ENCODE data around the gene DCBLD1.

DNA sequence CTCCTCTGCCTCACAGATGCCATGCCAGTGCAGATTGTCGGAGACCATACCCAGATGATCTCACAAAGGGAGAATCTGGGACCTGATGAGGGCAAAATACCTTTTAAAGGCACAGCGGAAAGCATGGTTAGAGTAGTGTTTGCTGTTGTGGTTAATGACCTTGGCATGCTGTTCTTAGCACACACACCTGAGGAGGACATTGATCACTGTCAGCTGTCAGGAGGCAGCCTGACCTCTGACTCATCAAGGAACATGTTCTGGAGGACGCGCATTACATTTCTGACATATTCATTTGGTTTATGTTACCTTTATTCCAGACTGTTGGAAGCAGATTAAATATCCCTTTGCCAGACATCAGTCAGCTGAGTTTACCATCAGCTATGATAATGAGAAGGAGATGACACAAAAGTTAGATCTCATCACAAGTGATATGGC is 62.7 kb downstream of the DCBLD1 start:
- TF ChIP-seq, protein P1, sequence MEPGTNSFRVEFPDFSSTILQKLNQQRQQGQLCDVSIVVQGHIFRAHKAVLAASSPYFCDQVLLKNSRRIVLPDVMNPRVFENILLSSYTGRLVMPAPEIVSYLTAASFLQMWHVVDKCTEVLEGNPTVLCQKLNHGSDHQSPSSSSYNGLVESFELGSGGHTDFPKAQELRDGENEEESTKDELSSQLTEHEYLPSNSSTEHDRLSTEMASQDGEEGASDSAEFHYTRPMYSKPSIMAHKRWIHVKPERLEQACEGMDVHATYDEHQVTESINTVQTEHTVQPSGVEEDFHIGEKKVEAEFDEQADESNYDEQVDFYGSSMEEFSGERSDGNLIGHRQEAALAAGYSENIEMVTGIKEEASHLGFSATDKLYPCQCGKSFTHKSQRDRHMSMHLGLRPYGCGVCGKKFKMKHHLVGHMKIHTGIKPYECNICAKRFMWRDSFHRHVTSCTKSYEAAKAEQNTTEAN (CRISPR knock-in tag; IDR thresholded peaks at IDR 0.05): no peak
- TF ChIP-seq, protein P2, sequence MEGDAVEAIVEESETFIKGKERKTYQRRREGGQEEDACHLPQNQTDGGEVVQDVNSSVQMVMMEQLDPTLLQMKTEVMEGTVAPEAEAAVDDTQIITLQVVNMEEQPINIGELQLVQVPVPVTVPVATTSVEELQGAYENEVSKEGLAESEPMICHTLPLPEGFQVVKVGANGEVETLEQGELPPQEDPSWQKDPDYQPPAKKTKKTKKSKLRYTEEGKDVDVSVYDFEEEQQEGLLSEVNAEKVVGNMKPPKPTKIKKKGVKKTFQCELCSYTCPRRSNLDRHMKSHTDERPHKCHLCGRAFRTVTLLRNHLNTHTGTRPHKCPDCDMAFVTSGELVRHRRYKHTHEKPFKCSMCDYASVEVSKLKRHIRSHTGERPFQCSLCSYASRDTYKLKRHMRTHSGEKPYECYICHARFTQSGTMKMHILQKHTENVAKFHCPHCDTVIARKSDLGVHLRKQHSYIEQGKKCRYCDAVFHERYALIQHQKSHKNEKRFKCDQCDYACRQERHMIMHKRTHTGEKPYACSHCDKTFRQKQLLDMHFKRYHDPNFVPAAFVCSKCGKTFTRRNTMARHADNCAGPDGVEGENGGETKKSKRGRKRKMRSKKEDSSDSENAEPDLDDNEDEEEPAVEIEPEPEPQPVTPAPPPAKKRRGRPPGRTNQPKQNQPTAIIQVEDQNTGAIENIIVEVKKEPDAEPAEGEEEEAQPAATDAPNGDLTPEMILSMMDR (IDR thresholded peaks at IDR 0.05): no peak
- TF ChIP-seq, protein P3, sequence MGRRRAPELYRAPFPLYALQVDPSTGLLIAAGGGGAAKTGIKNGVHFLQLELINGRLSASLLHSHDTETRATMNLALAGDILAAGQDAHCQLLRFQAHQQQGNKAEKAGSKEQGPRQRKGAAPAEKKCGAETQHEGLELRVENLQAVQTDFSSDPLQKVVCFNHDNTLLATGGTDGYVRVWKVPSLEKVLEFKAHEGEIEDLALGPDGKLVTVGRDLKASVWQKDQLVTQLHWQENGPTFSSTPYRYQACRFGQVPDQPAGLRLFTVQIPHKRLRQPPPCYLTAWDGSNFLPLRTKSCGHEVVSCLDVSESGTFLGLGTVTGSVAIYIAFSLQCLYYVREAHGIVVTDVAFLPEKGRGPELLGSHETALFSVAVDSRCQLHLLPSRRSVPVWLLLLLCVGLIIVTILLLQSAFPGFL (CRISPR knock-in tag; IDR thresholded peaks at IDR 0.05; ENCODE audit: borderline replicate concordance): no peak
- TF ChIP-seq, protein P4, sequence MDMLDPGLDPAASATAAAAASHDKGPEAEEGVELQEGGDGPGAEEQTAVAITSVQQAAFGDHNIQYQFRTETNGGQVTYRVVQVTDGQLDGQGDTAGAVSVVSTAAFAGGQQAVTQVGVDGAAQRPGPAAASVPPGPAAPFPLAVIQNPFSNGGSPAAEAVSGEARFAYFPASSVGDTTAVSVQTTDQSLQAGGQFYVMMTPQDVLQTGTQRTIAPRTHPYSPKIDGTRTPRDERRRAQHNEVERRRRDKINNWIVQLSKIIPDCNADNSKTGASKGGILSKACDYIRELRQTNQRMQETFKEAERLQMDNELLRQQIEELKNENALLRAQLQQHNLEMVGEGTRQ (CRISPR knock-in tag; IDR thresholded peaks at IDR 0.05): no peak
- TF ChIP-seq ETV6 (CRISPR knock-in tag; IDR thresholded peaks at IDR 0.05) (no peak), TP53 (CRISPR knock-in tag; IDR thresholded peaks at IDR 0.05) (no peak)
- TF ChIP-seq, protein P5, sequence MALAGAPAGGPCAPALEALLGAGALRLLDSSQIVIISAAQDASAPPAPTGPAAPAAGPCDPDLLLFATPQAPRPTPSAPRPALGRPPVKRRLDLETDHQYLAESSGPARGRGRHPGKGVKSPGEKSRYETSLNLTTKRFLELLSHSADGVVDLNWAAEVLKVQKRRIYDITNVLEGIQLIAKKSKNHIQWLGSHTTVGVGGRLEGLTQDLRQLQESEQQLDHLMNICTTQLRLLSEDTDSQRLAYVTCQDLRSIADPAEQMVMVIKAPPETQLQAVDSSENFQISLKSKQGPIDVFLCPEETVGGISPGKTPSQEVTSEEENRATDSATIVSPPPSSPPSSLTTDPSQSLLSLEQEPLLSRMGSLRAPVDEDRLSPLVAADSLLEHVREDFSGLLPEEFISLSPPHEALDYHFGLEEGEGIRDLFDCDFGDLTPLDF (CRISPR knock-in tag; IDR thresholded peaks at IDR 0.05): no peak
- TF ChIP-seq, protein P6, sequence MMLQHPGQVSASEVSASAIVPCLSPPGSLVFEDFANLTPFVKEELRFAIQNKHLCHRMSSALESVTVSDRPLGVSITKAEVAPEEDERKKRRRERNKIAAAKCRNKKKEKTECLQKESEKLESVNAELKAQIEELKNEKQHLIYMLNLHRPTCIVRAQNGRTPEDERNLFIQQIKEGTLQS (CRISPR knock-in tag; conservative IDR thresholded peaks at IDR 0.05): no peak
